ENCODE measurements around the gene POMT1. TPM values are rescaled to one million over a fixed set of nuclear protein-coding genes. Genes with fewer than 3 reads are reported as not detected.

Gene POMT1
- total RNA-seq, 4 donors from 2014 or later: 33.3 to 45.9 (median 38.0) TPM

- Histone ChIP-seq H3K4me3 (no peak overlapping the region), H3K27ac (no peak overlapping the region), H3K9me3 (peaks cover 0 to 5% (median 0%) of the 10 kb centered on the region in 4 donors), H3K27me3 (peaks cover 0 to 57% of the 10 kb centered on the region in 2 donors), H3K36me3 (peaks cover 0 to 10% (median 0%) of the 10 kb centered on the region in 3 donors), H3K4me1 (no peaks in the 10 kb centered on the region)
- TF ChIP-seq POLR2A (IDR thresholded peaks at IDR 0.05) (no peak), EP300 (IDR thresholded peaks at IDR 0.05) (no peak)
- TF ChIP-seq, protein P1, sequence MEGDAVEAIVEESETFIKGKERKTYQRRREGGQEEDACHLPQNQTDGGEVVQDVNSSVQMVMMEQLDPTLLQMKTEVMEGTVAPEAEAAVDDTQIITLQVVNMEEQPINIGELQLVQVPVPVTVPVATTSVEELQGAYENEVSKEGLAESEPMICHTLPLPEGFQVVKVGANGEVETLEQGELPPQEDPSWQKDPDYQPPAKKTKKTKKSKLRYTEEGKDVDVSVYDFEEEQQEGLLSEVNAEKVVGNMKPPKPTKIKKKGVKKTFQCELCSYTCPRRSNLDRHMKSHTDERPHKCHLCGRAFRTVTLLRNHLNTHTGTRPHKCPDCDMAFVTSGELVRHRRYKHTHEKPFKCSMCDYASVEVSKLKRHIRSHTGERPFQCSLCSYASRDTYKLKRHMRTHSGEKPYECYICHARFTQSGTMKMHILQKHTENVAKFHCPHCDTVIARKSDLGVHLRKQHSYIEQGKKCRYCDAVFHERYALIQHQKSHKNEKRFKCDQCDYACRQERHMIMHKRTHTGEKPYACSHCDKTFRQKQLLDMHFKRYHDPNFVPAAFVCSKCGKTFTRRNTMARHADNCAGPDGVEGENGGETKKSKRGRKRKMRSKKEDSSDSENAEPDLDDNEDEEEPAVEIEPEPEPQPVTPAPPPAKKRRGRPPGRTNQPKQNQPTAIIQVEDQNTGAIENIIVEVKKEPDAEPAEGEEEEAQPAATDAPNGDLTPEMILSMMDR (IDR thresholded peaks at IDR 0.05): no peak
- WGBS, 2 donors: 49 to 74% methylated on average over 11 to 13 of the region's 60 CpGs
- DNase-seq (ENCODE audit: low spot score in 2 of 2): no peak
Observed at GRCh38 chr9:131554087-131554842, 51.5 kb downstream of the POMT1 start.

DNA sequence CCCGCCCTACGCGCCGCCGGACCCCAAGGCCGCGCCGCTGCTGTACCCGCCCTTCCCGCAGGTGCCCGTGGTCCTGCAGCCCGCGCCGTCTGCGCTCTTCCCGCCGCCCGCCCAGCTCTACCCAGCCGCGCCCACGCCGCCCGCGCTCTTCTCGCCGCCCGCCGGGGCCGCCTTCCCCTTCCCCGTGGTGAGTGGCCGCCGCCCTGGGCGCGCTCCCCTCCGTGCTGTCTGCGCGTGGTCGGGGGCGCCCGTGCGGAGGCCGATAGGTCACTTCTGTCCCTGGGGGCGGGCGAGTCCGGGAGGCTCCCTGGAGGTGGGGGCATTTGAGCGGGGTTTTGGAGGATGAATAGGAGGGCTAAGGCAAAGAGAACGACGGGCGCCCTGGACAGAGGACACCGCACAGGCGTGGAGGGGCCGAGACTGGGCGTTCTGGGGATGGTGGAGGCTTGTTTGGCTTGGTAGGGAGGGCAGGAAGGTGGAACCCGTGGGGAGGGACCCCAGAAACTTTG, 52.2 kb downstream of the POMT1 start:
- H3K4me3 ChIP-seq: no peak overlapping the region

DNA sequence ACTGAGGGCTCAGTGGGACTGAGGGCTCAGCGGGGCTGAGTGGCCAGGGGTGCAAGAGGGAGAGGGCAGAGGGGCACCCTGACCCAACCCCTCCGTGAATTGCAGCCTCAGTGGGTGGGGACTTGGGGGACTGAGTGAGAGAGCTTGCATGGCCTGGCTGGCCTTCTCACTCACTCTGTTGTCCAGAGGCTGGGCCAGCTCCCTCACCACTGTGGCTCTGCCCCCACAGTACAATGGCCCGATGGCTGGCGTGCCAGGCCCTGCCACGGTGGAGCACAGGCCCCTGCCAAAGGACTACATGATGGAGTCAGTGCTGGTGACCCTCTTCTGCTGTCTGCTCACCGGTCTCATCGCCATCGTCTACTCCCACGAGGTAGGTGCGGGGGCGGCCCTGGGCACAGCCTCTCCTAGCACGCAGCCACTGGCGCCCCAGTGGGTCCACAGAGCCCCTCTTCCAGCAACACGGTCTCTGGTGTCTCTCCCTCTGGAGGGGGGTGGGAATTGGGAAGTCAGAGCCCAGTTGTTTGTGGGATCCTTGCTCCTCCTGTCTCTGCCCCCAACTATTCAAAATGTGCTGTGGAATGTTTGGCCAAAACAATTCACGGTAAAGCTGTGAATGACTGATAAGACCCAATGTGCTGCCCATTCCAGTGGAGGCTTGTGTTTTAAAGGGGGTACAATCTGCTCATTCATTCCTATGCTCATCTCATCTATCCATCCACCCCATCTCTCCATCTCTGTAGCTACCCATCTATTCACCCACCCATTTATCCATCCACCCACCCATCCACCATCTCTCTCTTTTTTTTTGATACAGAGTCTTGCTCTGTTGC, 53.3 kb downstream of the POMT1 start:
- TF ChIP-seq EP300 (IDR thresholded peaks at IDR 0.05): no peak
- TF ChIP-seq, protein P1 (IDR thresholded peaks at IDR 0.05): no peak
- TF ChIP-seq POLR2A (IDR thresholded peaks at IDR 0.05): no peak
- Histone ChIP-seq H3K36me3 (peaks cover 0 to 10% (median 0%) of the 10 kb centered on the region in 3 donors), H3K9me3 (peaks cover 0 to 22% (median 3%) of the 10 kb centered on the region in 4 donors), H3K27me3 (peaks cover 0 to 51% of the 10 kb centered on the region in 2 donors), H3K27ac (no peak overlapping the region), H3K4me1 (no peaks in the 10 kb centered on the region), H3K4me3 (no peak overlapping the region)
- no peak for DNase-seq (ENCODE audit: low spot score in 2 of 2)
- 82 to 88% methylated on average over 15 of the region's 15 CpGs for WGBS, 2 donors

More for the DNA sequence above, 52.2 kb downstream of the POMT1 start:
- H3K9me3 ChIP-seq: peaks cover 0 to 11% (median 0%) of the 10 kb centered on the region in 4 donors
- no peak overlapping the region for H3K27ac ChIP-seq
- WGBS, 2 donors: 38 to 40% methylated on average over 26 to 33 of the region's 54 CpGs
- TF ChIP-seq EP300 (IDR thresholded peaks at IDR 0.05) (no peak), POLR2A (IDR thresholded peaks at IDR 0.05) (no peak)
- TF ChIP-seq, protein P1 (IDR thresholded peaks at IDR 0.05): no peak
- no peak for DNase-seq (ENCODE audit: low spot score in 2 of 2)
- no peaks in the 10 kb centered on the region for H3K4me1 ChIP-seq
- peaks cover 0 to 10% (median 0%) of the 10 kb centered on the region in 3 donors for H3K36me3 ChIP-seq
- peaks cover 0 to 51% of the 10 kb centered on the region in 2 donors for H3K27me3 ChIP-seq

- TF ChIP-seq, protein P1 (IDR thresholded peaks at IDR 0.05): no peak
- TF ChIP-seq EP300 (IDR thresholded peaks at IDR 0.05) (no peak), POLR2A (IDR thresholded peaks at IDR 0.05) (no peak)
- Histone ChIP-seq H3K4me1 (no peaks in the 10 kb centered on the region), H3K27me3 (peaks cover 0 to 32% of the 10 kb centered on the region in 2 donors), H3K27ac (no peak overlapping the region), H3K4me3 (no peak overlapping the region), H3K36me3 (peaks cover 0 to 10% (median 0%) of the 10 kb centered on the region in 3 donors), H3K9me3 (peaks cover 0 to 40% (median 3%) of the 10 kb centered on the region in 4 donors)
- 87 to 88% methylated on average over 23 to 25 of the region's 25 CpGs for WGBS, 2 donors
- no peak for DNase-seq (ENCODE audit: low spot score in 2 of 2)
Observed at GRCh38 chr9:131557855-131558548, 55.3 kb downstream of the POMT1 start.
